HepG2 (cell line): ENCODE results near the gene KIAA1217. TPM values are rescaled to one million over a fixed set of nuclear protein-coding genes. Genes with fewer than 3 reads are reported as not detected.

Source experiments
- ATAC-seq: fragments of 200-7000 bp; cut with Tn5 transposase; 3 replicates; pipeline ENCODE4 v1.9.1; 2020; ENCODE audit warnings: mild to moderate bottlenecking, moderate library complexity
- BruUV-seq: library from RNA; stranded (reverse); fragments of 400-500 nt; replicated peaks from 2 replicates; lab custom pipeline; 2021; lab: Mats Ljungman, UMichigan
- CTCF ChIA-PET: fragments of 300-600 bp; formaldehyde crosslinking; extraction: SDS; loops from one replicate; lab custom pipeline; 2021; ENCODE audit warnings: low total read pairs, inconsistent platforms, low intra/inter-chr PET ratio; lab: Yijun Ruan, JAX
- POLR2A ChIA-PET: fragments of 350-600 bp; sonication (Branson Sonifier 250); formaldehyde crosslinking; loops from one replicate; lab custom pipeline; 2020; ENCODE audit warnings: antibody characterized with exemption, inconsistent platforms; lab: Yijun Ruan, JAX
- DNase-seq: peaks from one replicate; pipeline ENCODE4 v3.0.0-alpha.2; 2015; ENCODE audit warnings: low spot score
- FAIRE-seq: peaks from 3 replicates; lab custom pipeline; 2011; peaks lifted over from hg19 to GRCh38; lab: Jason Lieb, UNC
- H2AFZ ChIP-seq: one replicate; pipeline ENCODE4 v1.6.1; 2011; ENCODE audit warnings: low read length, inconsistent platforms
- H3K27ac ChIP-seq: fragments of 300-600 bp; 3 replicates; pipeline ENCODE4 v1.8.0; 2011; ENCODE audit warnings: mixed run types, mild to moderate bottlenecking, mixed read lengths, low read length, inconsistent platforms; ENCODE audit not compliant: insufficient read depth; ENCODE audit errors: extremely low read length
- H3K27me3 ChIP-seq, 2 experiments: fragments of 200-600 bp in 1 of 2; 2 replicates in 1 of 2; 3 replicates in 1 of 2; pipeline versions ENCODE4 v1.6.0 to v1.8.0; 2011; ENCODE audit warnings: low read length in 2 of 2, mild to moderate bottlenecking in 2 of 2, moderate library complexity in 2 of 2, inconsistent platforms in 1 of 2; ENCODE audit not compliant: insufficient read depth in 2 of 2, control insufficient read depth in 1 of 2
- H3K36me3 ChIP-seq, 2 experiments: fragments of 200-600 bp in 1 of 2; replicated peaks in 1 of 2; 2 replicates in 1 of 2; 3 replicates in 1 of 2; pipeline versions ENCODE4 v1.5.1 to v1.8.0; 2011; ENCODE audit warnings: low read length in 2 of 2, inconsistent platforms in 1 of 2; ENCODE audit not compliant: insufficient read depth in 2 of 2, control insufficient read depth in 1 of 2
- H3K4me1 ChIP-seq: 2 replicates; pipeline ENCODE4 v1.5.1; 2012; ENCODE audit warnings: low read length, inconsistent platforms; ENCODE audit not compliant: insufficient read depth
- H3K4me2 ChIP-seq: 2 replicates; pipeline ENCODE4 v1.6.0; 2011; ENCODE audit warnings: low read depth, low read length, inconsistent platforms
- H3K4me3 ChIP-seq, 3 experiments: fragments of 200-600 bp in 1 of 3; sonication (generic), shearing (Covaris generic) in 1 of 3; replicated peaks in 1 of 3; 2 replicates each; pipeline ENCODE4 v1.5.1; 2011 to 2016; ENCODE audit warnings: low read length in 3 of 3, inconsistent platforms in 2 of 3, low read depth in 2 of 3, mild to moderate bottlenecking in 2 of 3, control low read depth in 1 of 3, mixed read lengths in 1 of 3; ENCODE audit not compliant: insufficient read depth in 1 of 3
- H3K79me2 ChIP-seq: one replicate; pipeline ENCODE4 v1.6.1; 2011; ENCODE audit warnings: low read length, inconsistent platforms; ENCODE audit not compliant: insufficient read depth
- H3K9ac ChIP-seq: 2 replicates; pipeline ENCODE4 v1.6.0; 2011; ENCODE audit warnings: mild to moderate bottlenecking, low read depth, low read length, inconsistent platforms; ENCODE audit not compliant: insufficient read depth
- H3K9me3 ChIP-seq: 2 replicates; pipeline ENCODE4 v1.5.1; 2012; ENCODE audit warnings: mild to moderate bottlenecking, low read length
- H4K20me1 ChIP-seq: 2 replicates; pipeline ENCODE4 v1.6.0; 2011; ENCODE audit warnings: inconsistent platforms, mild to moderate bottlenecking, low read length, moderate library complexity; ENCODE audit not compliant: insufficient read depth
- ARNTL ChIP-seq: sonication (generic); formaldehyde crosslinking; IDR thresholded peaks from 2 replicates; pipeline ENCODE4 v1.4.0; 2020; ENCODE audit warnings: mild to moderate bottlenecking, missing genetic modification reagents
- GMEB1 ChIP-seq: sonication (generic); formaldehyde crosslinking; IDR thresholded peaks from 2 replicates; pipeline ENCODE4 v1.5.1; 2020; ENCODE audit warnings: missing genetic modification reagents, mild to moderate bottlenecking, borderline replicate concordance
- HMG20A ChIP-seq: IDR thresholded peaks from 2 replicates; pipeline ENCODE4 v1.6.1; 2016; ENCODE audit warnings: borderline replicate concordance
- HOXD1 ChIP-seq: sonication (generic); formaldehyde crosslinking; IDR thresholded peaks from 2 replicates; pipeline ENCODE4 v1.5.0; 2020; ENCODE audit warnings: missing genetic modification reagents
- NR2C2 ChIP-seq: sonication (generic); formaldehyde crosslinking; IDR thresholded peaks from 2 replicates; pipeline ENCODE4 v1.4.0; 2020; ENCODE audit warnings: missing genetic modification reagents, mild to moderate bottlenecking, moderate library complexity, borderline replicate concordance
- POGZ ChIP-seq: sonication (generic); formaldehyde crosslinking; IDR thresholded peaks from 2 replicates; pipeline ENCODE4 v1.4.0; 2020; ENCODE audit warnings: mild to moderate bottlenecking, missing genetic modification reagents
- SKIL ChIP-seq: sonication (generic); formaldehyde crosslinking; IDR thresholded peaks from 2 replicates; pipeline ENCODE4 v1.8.0; 2022; ENCODE audit warnings: missing genetic modification reagents, mild to moderate bottlenecking, moderate library complexity, borderline replicate concordance
- STAT6 ChIP-seq: sonication (generic); formaldehyde crosslinking; IDR thresholded peaks from 2 replicates; pipeline ENCODE4 v1.4.0; 2020; ENCODE audit warnings: missing genetic modification reagents, mild to moderate bottlenecking, borderline replicate concordance
- ZBED4 ChIP-seq: sonication (generic); formaldehyde crosslinking; IDR thresholded peaks from 2 replicates; pipeline ENCODE4 v1.4.0; 2020; ENCODE audit warnings: missing genetic modification reagents, borderline replicate concordance
- ZNF7 ChIP-seq: IDR thresholded peaks from 2 replicates; pipeline ENCODE4 v1.6.1; 2016; ENCODE audit warnings: missing biosample characterization, missing genetic modification reagents
- ZNF770 ChIP-seq: sonication (generic); formaldehyde crosslinking; IDR thresholded peaks from 2 replicates; pipeline ENCODE4 v1.5.0; 2020; ENCODE audit warnings: mild to moderate bottlenecking, missing genetic modification reagents
- ZSCAN31 ChIP-seq: sonication (generic); formaldehyde crosslinking; IDR thresholded peaks from 2 replicates; pipeline ENCODE4 v1.5.0; 2020; ENCODE audit warnings: low read depth, mild to moderate bottlenecking, missing genetic modification reagents
- WGBS: methylation state at CpG from one replicate; pipeline ENCODE4 v1.1.6; 2017; ENCODE audit warnings: low lambda C conversion rate; 5-methylcytosine and 5-hydroxymethylcytosine counted together
- in situ Hi-C: cut with HindIII; loops from 2 replicates; pipeline ENCODE4 v1.10.0; 2017; ENCODE audit warnings: low pct_unique_long_range_greater_than_20kb; ENCODE audit not compliant: extremely low pct_ligation_motif_present
- intact Hi-C: fragments of 100-400 bp; cut with micrococcal nuclease; formaldehyde crosslinking; loops from one replicate; pipeline ENCODE4 v1.10.0; 2022; ENCODE audit not compliant: unreplicated experiment
- polyA plus RNA-seq, 8 experiments: library from polyadenylated mRNA; depleted of rRNA in 3 of 8; stranded (reverse) in 7 of 8; unstranded in 1 of 8; fragments of >200 nt; fragmentation: Illumina TruSeq in 4 of 8; extraction: Trizol in 4 of 8; gene quantifications; 2 replicates each; pipeline versions ENCODE4 v1.2.1 to v1.2.3, GENCODE V29; 2011 to 2016; ENCODE audit warnings: low read depth in 4 of 8, missing spikeins in 1 of 8, mixed read lengths in 1 of 8; ENCODE audit not compliant: insufficient read depth in 1 of 8
- total RNA-seq, 5 experiments: library from RNA; depleted of rRNA; stranded (reverse); fragments of >200 nt; fragmentation: Illumina TruSeq; extraction: Trizol; gene quantifications; 2 replicates each; pipeline ENCODE4 v1.2.3, GENCODE V29; 2016; ENCODE audit warnings: low read depth in 1 of 5

KIAA1217 gene
- total and polyA plus RNA-seq, 2 of the 13 experiments (the other 11 are each of a cell fraction or from before 2014, with no cell fraction given) = 4.6 to 10.9 TPM

- H3K9ac ChIP-seq = no peak overlapping the region
- H3K4me2 ChIP-seq = no peak overlapping the region
- ChIA-PET POLR2A (no interaction called here), CTCF (no interaction called here)
- no peak for FAIRE-seq
- in situ Hi-C loops (no loop called here), intact Hi-C loops (no loop called here)
- no peaks in the 10 kb centered on the region for H3K9me3 ChIP-seq
- no peaks in the 10 kb centered on the region for H4K20me1 ChIP-seq
- TF ChIP-seq SKIL (CRISPR knock-in tag) (no peak), ZSCAN31 (CRISPR knock-in tag) (no peak), STAT6 (no peak), NR2C2 (CRISPR knock-in tag) (no peak), ZNF770 (no peak), ZBED4 (CRISPR knock-in tag) (no peak), HMG20A (no peak), POGZ (CRISPR knock-in tag) (no peak), ZNF7 (CRISPR knock-in tag) (no peak), ARNTL (no peak), GMEB1 (CRISPR knock-in tag) (no peak), HOXD1 (no peak)
- no peak for DNase-seq
- WGBS = 95% methylated on average over 6 of the region's 6 CpGs
- no peak overlapping the region for H2AFZ ChIP-seq
- BruUV-seq = no TSS peak
- no peaks in the 10 kb centered on the region for H3K27me3 ChIP-seq
- H3K27ac ChIP-seq = no peak overlapping the region
- no peak for ATAC-seq
- H3K4me1 ChIP-seq = no peaks in the 10 kb centered on the region
- H3K36me3 ChIP-seq = peaks cover 13 to 29% of the 10 kb centered on the region in 2 experiments
- H3K4me3 ChIP-seq = no peak overlapping the region
- H3K79me2 ChIP-seq = no peaks in the 10 kb centered on the region
Measured at GRCh38 chr10:24494777-24495176, 285.8 kb downstream of the KIAA1217 start.
